GM19324 (cell line): Measurements from ENCODE around the gene IFIH1.

ENCODE experiments used
- ATAC-seq: cut with Tn5 transposase; IDR thresholded peaks from one replicate; pipeline ENCODE4 v1.9.1; 2021; ENCODE audit warnings: mild to moderate bottlenecking, moderate library complexity; ENCODE audit not compliant: unreplicated experiment, low FRiP score

The IFIH1 gene

DNA sequence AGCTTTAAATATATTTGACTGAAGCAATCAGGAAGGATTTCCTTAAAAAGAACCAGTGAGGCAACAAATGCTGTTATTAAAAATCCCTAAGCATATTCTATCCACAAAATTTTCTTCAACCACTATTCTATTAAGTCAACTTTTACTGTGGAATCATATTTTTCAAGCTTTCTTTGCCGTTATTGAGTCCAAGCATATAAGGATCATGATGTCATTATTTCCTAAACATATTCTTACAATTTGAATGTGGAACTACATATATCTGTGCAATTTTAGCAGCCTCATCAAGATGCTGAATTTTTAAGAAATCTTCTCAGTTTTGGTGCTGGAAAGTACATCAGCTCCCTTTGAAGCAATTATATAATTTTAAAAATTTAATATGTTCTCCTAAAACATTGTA lies 5.6 kb downstream of the IFIH1 start:
- no peak for ATAC-seq

- ATAC-seq, result no peak
Measured at GRCh38 chr2:162308747-162309503, 9.6 kb downstream of the IFIH1 start.

DNA sequence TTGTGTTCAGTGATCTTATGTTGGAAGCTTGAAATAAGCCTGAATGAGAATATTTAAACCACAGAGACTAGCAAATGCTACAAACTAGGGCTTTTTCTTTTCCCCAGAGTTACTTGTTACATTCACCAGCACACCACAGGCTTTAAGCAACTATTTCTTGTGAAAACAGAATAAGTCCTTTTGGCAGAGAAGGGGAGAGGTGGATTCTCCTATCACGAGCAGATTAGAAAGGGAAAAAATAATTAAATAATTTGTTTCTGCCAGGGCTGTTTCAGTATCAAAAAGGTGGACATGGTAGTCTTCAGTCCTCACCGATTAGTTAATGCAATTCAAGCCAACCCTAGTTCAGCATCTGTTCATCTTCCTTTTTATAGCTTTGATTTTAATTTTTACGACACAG lies 12.6 kb downstream of the IFIH1 start:
- no peak for ATAC-seq

DNA sequence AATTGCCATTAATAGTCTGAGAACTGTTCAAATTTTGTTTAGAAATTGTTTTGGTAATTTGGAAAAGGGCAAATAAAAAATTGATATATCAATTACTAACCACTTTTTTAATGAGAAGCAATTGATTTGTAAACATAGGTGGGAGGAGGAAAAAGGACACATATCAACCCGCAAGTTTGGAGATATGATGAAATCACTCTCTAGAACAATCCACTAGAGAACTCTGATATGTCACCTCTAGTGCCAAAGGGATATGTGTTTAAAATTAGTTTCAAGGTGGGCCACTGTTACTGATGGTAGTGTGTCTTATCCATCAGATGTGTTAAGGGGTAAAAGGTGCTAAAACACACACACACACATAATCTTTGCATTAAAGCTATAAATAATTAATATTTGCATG lies 16.6 kb downstream of the IFIH1 start:
- ATAC-seq, result no peak

DNA sequence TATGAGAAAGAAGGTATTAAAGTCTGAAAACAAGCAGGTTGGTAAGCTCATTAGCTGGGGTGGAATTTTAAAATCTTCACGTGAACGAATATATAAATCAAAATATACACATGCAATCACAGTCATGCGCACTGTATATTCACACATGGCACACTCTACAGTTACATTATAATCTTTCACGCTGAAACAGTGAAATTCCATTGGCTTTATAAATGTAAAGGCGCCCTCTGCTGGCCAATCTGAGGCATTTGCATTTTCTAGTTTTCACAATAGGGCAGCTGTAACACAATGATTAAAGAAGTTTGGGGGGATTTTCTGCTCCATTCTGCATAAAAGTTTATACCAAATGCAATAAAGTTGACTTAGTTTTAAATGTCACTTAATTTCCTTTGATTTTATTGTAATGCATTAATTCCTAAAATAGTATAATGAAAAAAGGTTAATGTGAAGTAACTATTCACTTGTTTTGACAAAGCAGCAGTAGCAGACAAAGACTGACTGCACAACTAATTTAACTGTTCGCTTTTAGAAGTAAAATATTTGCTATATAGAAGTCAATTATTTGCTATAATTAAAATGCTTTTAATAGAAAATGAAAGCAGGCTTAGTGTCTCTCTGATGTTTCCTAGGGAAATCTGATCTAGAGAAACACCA lies 17.2 kb downstream of the IFIH1 start:
- ATAC-seq, result no peak

DNA sequence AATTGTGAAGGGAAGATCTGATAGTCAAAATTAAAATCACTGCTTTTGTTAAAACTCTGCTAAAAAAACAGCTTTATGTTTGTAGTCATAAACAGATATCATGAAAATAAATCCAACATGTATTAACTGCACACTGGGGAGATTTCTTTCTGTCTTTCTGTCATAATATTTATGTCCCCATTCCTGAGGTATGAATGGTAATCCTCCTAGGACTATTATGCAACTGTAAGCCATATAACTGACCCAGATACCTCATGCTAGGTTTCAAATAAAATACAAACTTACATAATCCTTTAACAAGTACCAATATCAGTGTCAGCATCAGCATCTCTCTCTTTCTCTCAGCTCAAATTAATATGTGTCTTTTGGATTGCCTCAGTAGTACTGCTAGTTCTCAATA lies 18.2 kb downstream of the IFIH1 start:
- no peak for ATAC-seq

DNA sequence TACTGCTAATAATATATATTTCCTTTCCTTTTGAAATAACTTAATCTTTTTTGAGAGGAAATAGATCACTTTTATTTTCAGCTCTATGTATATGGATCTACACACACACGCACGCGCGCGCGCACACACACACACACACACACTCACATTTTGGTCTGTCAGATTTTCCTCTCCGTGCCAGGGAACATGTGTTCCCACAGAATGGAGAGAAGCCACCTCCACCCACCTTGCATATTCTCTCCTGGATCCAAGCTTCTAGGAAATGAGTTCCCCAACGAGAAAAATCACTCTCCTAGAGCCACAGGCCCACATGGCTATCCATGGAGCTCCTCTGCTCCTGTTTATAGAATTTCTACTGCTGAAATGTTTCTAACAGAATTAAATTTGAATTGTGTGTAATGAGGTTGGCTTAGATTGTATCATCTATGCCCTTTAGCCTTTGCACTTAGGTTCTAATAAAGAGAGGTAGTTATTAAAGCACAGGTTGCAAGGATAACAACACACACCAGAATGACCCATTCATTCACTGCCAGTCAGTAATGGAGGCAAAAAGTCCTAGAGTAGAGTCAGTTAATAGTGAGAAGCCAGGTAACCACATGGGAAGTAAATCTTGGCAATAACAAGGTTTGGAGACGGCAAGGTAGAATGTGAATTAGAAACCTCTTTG lies 19.7 kb downstream of the IFIH1 start:
- ATAC-seq, result no peak

DNA sequence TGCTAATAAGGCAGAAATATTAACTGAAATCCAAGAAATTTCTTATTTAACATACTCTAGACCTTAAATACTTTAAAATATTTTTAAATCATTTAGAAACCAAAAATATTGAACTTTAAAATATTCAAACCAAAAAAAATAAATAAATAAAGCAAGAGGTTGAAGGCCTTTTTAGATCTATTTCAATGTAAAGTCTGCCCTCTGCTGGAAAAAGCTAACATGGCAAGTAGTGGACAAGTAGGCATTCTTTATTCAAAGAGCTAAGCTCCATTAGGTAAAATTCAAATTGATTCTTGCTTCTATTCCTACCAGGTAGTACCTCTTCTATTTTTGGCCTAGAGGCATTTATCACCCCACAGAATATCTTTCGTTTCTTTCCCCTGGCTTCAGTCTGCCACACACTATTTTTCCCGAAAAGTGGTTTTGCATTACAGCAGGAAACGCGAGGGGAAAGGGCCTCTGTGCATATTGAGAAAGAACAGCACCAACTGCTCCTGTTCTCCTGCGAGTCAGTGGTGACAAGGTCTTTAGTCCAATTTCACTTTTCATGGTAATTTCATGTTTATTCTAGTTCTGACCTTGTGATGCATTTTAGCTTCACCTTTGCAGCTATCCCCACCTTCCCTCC lies 20.4 kb downstream of the IFIH1 start:
- ATAC-seq, result peak; percentile 47

DNA sequence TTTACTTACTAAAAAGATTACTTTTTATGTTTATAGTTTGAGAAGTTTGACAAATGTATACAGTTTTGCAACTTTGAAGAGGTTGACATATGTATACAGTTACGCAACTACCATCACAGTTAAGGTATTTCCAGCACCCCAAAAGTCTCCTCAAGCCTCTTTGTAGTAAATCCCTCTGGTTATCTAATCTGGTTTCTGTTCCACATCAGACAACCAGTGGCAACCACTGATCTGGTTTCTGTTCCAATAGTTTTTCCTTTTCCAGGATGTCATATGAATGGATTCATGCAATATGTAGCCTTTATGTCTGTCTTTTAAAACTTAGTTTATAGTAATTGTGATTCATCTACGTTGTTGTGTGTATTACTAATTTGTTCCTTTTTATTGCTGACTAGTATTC lies 23.5 kb downstream of the IFIH1 start:
- ATAC-seq, result no peak

DNA sequence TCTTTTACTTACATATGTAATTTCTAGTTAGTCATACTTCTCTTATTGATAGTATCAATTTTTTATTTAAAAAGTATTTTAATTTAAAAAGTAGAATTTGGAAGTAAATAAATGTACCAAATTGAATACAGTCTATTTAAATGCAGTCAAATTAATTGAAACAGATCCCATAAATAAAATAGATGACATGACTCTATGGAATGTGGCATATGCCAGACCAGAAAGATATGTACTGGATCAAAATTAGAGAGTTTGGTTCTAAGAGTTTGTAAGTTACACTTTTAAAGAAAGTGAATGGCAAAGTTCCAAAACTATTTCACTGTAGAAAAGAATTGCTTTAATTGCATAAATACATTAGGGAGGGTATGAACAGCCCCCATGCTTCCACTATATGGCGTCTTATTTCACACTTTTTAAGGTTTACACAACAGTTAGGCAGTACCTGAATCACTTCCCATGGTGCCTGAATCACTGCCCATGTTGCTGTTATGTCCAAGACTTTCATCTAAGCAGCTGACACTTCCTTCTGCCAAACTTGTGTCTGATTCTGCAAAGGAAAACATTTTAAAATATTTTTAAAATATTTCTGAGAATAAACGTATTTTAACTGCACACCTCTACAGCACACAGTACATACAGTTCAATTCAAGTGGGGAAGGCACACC lies 25.2 kb downstream of the IFIH1 start:
- ATAC-seq, result no peak

DNA sequence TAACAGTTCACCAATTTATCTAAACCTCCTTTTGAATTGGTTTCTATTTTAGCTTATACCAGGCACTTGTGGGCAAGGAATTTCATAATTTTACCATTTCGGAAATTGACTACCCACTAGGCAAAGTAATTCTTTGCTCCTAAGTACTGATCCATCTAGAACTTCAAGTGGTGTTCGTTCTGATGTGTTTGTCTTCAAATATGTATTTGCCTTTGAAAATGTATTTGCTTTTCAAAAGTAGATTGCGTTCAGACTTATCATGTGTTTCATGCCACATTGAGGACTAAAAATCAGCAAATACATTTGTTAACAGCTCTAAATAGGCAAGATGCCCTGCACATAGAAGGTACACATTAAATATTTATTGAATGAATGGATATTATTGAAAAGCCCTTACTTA lies 26.7 kb downstream of the IFIH1 start:
- ATAC-seq, result no peak

- ATAC-seq, result no peak
Measured at GRCh38 chr2:162282765-162283425, 35.6 kb downstream of the IFIH1 start.

DNA sequence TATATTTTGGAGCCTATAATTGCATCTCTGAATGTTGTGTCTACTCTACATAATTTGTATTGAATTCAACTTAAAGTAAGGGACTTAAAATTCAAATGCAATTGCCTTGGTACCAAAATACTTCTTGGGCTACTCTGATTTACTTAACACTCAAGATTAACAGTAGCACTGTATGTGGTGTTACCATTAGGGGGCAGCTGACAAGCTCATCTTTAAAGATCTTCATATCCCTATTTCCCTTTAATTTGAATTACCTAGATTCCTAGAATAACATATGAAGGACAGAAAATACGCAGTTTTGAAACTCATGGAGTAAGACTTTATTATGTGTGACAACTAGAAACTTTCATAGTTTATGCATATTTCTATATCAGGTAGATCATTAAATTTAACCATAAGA lies 37.8 kb downstream of the IFIH1 start:
- no peak for ATAC-seq

GRCh38 chr2:162277381-162277780 lies 41.1 kb downstream of the IFIH1 start:
- ATAC-seq, result no peak

DNA sequence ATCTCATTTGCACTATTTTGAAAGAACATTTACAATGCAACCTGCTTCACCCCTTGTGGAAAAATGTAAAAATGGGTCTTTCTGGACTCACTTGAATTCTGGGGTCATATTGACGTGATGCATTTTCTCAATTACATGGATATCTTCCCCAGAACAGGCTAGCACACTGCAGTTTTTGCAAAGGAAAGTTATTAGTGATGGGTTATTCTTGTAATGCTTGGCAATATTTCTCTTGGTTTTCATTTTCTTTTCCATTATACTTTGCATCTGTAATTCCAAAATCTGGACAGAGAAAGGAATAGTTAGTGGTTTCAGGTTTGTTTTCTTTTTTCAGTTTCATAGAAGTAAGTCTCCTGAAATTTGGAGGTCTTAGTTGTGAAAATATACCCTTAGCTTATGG lies 50.5 kb downstream of the IFIH1 start:
- no peak for ATAC-seq

DNA sequence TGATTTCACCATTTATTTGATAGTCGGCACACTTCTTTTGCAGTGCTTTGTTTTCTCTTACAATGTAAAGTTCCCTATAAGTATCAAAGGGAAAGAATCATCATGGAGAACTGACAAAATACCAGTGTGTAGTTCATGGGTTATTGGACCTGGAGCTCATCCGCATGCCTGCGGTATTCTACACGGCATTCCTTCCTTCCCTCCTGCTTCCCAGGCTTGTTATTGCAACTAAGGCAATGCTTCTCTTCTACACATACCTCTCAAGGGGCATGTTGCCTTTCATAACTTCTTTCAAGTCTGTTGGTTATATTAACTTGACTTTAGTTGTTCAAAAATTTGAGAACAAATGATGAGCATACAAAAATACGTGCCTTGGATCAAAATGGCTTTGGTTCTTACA lies 51.0 kb downstream of the IFIH1 start:
- ATAC-seq, result no peak

DNA sequence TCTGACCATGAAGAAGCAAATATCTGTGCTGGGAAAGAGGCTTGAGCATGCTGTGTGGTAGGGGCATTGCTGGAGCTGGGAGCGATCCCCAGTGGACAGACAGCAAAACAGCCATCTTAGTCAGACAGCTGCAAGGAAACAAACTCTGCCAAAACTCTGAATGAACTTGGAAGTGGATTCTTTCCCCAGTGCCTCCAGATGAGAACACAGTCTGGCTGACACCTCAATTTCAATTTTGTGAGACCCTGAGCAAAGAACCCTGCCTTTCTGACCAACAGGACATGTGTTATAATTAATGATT lies 52.1 kb downstream of the IFIH1 start:
- no peak for ATAC-seq

DNA sequence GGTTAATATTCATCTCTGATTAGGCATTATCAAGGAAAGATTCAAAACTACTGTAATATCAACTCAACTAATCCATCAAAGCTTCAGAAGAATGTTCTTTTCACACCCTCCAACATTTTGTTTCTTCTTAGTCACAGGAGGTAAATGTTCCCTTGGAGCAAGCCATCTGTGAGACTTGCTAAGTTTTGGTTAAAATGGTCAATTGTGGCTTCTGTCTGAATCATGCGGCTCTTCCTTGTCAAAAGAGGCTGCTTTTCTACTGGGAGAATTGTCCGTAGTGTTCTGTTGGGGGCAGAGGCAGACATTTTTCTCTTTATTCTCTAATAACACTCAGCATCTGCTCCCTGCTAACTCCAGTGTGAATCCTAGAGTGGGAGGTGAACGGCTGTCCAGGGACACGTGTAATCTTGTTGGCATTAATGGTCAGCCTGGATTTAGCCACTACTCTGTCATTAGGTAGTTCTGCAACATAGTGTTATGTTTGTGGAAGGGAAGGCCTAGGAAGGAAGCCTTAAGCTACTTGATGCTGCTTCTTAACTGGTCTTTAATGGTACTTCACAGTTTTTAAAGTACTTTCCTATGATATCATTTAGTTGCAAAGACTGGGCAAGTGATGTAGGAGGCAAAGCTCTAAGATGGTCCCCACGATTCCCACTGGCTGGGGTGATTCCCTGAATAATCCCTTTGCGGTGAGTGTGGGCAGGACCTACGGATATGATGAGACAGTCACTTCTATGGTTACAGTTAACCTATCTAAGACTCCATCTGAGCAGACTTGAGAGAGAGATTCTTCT lies 52.6 kb downstream of the IFIH1 start:
- ATAC-seq, result no peak

DNA sequence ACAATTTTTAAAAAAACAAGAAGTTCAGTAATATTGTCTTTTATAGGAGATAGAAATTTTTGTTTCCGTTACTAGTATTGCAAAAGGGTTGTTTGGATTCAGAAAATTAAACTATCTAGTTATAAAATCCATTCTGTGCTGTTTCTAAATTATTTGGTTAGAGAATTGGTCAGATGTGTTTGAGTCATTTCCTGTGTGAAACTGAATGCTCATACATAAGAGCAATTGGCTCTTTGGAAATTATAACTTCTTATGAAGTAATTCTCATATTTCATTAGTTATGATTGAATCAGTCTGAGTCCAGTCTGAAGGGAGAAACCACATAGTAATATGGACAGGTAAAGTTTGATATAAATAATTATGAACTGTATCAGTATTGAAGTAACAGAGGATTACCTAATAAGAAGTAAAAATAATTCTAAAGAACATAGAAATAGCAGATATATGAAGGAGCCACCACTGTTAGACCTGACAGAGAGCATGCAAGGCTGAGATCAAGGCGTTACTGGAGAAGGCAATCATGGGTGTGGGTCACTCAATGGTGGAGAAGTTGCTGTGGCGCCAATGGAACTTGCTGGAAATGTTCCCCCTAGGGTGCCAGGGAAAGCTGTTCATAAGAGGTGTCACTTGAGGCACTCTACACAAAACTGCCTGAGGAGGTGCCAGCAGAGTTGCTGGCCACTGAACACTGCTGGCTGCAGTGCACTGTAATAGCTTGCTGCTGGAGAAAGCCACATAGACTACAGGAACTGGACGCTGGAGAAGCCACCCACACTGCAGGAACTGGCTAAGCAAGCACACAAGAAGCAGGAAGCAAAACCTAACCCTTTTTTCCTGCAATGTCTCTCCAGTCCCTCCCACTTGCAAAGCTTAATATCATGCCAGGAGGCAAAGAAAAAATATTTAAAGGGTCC lies 57.2 kb downstream of the IFIH1 start:
- ATAC-seq, result peak; percentile 42
